HG03103 (cell line): ENCODE results near the gene C22orf39.

Experiments
- ATAC-seq: cut with Tn5 transposase; IDR thresholded peaks from one replicate; pipeline ENCODE4 v1.9.1; 2021; ENCODE audit warnings: low read depth; ENCODE audit not compliant: unreplicated experiment

Gene C22orf39

DNA sequence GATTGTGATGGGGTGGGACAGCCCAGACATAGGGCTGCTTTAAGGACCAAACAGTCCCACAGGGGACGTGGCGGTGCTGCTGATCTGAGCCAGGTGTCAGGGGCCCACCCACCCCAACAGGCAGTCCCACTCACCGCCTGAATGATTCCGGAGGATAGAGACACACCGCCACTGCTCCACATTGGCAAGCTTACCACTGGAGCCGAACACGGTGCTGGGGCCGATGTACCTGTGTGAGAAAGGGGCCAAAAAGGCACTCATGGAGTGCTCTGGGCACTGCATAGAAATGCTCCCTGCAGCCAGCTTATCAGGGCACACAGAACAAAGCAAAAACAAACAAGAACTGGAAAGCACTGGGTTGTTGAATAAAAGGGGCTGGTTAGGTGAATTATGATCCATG is 41.9 kb downstream of the C22orf39 start:
- no peak for ATAC-seq

- no peak for ATAC-seq
Observed at GRCh38 chr22:19405133-19405532, 42.4 kb downstream of the C22orf39 start.

- no peak for ATAC-seq
Observed at GRCh38 chr22:19404676-19405075, 42.8 kb downstream of the C22orf39 start.

GRCh38 chr22:19402642-19403191 is 44.8 kb downstream of the C22orf39 start:
- ATAC-seq: no peak

DNA sequence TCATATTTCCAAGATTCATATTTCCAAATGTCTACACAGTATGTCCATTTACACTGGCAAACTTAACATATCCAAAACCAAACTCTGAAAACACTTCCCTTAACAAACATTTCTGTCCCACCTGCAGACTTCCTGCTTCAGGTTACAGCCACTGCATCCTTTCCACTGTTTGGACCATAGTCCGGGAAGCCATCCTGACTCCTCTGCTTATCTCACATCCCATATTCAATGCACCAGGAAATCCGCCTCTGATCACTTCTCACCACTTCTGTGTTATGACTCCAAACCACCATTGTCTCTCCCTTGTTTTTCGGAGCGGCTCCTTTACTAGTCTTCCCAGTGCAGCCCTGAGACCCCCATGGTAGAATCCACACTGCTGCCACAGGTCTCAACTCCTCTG is 46.0 kb downstream of the C22orf39 start:
- ATAC-seq: no peak

DNA sequence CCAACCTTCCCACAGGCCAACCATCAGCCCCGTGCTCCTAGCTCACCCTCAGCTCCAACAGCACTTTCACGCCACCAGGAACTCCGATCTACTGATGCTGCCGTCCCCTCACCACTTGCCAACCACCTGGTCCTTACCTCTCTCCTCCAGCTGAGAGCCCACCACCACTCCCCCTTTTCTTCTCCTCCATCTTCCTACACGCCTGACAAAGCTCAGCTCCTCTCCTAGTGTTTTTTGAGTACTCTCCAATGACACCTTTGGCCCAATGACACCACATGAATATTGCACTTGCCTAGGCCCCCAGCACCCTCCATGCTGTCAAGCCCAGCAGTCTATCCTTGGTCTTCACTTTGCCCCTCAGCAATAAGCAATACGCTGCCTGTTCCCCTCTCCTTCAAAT is 46.6 kb downstream of the C22orf39 start:
- ATAC-seq: no peak

DNA sequence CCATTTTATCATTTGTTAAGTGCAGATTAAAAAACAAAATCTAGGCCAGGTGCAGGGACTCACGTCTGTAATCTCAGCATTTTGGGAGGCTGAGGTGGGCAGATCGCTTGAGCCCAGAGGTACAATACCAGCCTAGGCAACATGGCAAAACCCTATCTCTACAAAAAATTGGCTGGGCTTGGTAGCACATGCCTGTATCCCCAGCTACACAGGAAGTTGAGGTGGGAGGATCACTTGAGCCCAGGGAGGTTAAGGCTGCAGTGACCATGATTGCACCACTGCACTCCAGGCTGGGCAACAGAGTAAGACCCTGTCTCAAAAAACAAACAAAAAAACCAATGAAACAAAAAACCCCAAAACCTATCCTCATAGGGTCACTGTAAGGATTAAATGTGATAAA is 48.9 kb downstream of the C22orf39 start:
- ATAC-seq: no peak

DNA sequence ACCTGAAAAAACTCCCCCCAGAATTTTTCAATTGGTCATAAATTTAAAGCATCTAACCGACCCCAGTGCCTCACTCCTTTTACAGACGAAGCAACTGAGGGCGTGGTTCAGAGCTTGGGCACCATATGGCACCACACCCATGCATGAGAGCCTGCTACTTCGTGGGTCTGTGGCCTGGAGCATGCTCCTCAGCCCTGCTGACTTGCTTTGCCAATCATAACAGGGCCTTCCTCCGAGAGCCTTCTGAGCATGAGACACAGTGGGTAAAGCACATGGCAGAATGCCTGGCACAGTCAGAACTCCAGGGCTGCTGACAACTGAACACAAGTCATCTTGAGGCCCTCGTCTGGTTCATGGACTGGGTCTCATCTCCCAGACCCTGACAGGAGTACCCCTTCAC is 49.3 kb downstream of the C22orf39 start:
- no peak for ATAC-seq

DNA sequence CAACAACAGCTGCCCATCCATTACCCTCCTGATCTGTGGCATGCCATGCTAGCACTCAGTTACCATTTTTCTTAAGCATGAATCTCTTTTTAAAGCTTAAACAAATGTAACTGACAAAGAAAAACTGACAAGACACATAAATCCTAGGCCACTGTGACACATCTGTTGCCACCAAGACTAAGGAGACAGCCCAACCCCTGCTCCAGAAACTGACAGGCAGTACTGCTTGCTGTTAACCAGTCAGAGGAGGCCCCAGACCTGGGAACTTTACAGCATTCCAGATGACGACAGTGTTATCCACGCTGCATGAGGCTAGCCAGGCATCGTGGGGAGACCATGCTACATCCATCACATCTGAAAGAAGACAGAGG is 49.8 kb downstream of the C22orf39 start:
- no peak for ATAC-seq

DNA sequence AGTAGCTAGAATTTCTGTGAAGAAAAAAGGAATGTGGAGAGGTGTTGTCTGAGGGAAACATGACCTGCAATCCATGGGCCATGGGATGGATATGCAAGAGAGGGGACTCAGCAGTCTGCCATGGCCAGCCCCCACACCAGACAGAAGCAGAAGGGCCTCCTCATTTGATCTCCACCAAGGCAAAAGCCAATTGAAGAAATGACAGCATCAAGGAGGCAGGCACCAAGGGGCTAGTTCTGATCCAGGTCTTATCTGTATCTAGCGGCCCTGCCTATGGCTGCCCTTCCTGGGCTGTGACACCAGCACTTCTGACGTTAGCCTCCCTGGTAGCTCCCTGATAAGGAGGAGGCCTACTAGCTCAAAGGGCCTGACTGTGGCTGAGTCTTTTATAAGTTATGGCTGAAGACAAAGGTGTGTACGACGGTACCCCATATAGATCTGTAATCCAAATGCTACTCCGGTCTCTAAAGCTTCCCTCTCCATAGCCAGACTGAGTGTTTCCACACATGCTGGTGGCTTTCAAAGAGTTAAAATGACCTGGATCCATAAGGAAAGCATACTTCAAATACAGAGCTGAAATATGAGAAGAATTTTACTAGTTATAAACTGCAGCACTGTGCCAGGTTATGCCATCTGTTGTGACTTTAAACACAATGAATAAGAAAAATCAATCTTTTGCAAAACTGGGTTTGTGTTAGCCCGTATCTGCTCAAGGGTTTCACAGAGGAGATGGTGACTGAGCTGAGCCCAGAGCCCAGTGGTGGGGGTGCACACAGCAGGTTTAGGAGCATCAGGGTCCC is 50.4 kb downstream of the C22orf39 start:
- no peak for ATAC-seq

DNA sequence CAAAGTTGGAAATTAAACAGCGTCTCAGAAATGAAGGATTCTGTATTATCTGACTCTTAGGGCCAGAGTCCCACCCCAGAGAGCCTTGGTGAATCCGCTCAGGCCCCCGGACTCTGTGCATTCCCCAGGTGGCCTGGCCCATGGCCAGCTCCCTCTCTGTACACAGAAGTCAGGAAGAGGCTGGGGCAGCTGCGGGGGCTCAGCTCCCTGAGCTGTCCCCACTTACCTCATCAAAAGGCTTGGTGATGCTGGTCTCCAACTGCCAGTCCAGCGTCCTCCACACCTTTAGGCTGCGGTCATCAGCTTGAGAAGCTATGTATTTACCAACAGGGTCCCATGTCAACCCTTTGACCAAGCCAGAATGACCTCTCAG is 51.0 kb downstream of the C22orf39 start:
- ATAC-seq: no peak

DNA sequence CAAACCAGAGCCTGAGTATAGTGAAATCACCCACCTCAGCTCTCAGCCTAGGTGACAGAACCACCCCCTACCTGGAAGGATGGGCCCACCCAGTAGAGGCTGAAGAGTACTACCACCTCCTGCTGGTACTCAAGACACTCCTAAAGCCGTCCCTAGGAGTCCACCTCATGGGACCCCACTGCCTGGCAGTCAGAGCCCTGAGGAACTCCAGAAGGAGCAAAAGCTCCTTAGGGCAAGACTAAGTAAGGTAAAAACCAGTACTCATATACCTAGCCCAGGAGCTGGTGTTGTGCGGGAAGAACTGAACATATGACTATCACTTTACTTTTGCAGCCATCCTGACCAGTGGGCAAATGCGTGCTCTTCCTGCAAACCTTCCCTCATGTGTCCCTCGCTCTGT is 52.2 kb downstream of the C22orf39 start:
- ATAC-seq: no peak

GRCh38 chr22:19394274-19395050 is 53.0 kb downstream of the C22orf39 start:
- ATAC-seq: no peak

DNA sequence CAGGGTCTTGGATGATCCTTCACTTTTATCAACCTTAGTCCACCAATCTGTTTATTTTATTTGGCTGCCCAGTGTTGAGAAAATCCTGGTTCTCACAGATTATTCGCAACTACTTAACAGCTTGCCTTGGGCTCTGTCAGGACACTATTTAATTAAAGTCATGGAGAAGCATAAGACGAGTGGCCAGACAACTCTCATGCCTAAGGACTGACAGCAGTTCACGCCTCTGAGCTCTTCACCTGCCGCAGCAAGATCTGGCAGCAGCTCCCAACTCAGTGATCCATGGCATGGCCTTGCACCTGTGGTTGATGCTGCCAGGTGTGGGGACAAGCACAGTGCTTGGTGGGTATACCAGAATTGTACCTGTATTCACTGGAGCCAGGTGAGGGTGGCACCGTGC is 53.8 kb downstream of the C22orf39 start:
- ATAC-seq: no peak
